Stimulated activated CD4-positive, alpha-beta T cell treated with anti-CD3 and anti-CD28 coated beads, Interleukin-2, amount 100 ng/mL, for 4 hours (primary cell): ENCODE results near the gene ITPRIPL2.

Source experiments
- DNase-seq: peaks from one replicate; pipeline ENCODE4 v3.0.0-alpha.2; 2020; ENCODE audit warnings: low read depth

ITPRIPL2 gene

DNA sequence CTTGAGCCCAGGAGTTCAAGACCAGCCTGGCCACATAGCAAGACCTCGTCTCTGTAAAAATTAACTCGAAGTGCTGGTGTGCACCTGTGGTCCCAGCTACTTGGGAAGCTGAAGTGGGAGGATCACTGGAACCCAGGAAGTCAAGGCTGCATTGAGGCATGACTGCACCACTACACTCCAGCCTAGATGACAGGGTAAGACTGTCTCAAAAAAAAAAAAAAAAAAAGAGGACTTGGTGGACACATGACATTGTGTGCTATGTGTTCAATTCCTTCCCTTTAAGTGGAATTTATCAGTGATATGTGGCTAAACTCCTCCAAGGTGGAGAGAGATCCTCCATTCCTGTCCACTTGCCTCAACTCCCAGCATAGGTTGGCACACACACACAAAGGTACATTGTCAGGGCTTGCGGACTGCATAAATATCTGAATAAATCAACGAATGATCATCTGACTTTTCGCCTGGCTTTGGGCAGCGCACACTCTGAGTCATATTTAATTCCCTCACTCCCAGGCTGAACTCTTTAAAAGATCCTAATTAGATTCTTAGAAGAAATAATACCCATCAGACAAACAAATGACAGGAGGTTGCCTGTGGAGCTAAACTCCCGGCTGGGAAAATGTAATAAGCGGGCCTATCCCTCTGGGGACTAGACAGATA is 29.3 kb downstream of the ITPRIPL2 start:
- no peak for DNase-seq

DNA sequence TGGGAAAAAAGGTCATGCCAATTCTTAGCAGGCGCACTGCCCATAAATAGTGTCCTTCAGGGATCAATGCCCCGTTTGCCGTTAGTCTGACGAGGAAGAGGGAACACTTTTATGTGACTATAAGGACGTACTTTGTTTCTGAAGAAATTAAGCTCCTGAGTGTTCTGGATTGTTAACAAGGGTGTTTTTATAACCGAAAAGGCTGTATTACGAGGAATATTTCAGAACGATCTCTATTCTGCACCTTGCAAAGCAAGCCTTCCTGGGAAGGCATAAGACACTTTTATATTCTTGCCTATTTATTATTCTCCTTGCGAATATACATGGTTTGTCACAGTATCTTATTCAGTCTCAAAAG is 29.8 kb downstream of the ITPRIPL2 start:
- no peak for DNase-seq

DNA sequence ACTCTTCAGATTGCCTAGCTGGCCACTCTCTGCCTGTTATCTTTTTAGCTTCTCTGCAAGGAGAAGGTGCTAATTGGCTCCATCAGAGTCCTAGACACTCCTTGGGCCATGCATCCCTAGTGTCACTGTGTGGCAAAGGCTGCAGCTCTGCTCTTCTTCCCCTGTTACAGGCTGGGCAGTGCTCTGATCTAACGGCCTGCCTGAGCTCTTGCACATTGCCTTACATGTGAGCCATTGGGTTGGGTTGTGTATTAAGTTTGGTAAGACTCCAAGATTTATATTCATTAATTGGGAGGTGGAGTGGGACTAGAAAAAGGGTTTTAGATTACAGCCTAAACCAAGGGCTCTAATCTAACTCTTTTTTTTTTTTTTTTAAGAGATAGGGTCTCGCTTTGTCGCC is 31.2 kb downstream of the ITPRIPL2 start:
- DNase-seq = no peak

DNA sequence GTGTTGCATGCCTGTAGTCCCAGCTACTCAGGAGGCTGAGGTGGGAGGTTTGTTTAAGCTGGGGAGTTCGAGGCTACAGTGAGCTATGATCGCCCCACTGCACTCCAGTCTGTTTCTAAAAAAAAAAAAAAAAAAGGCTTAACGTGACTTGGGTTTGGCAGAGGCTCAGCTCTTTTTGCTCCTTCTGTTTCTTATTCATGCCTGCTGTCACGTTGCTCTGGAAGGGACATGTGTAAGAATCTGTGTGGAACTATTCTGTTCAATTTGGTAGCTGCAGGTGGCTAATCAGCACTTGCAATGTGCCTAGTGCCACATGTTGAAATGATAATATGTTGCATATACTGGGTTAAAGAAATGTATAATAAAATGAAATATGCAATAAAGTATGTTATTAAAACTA is 33.4 kb downstream of the ITPRIPL2 start:
- no peak for DNase-seq

DNA sequence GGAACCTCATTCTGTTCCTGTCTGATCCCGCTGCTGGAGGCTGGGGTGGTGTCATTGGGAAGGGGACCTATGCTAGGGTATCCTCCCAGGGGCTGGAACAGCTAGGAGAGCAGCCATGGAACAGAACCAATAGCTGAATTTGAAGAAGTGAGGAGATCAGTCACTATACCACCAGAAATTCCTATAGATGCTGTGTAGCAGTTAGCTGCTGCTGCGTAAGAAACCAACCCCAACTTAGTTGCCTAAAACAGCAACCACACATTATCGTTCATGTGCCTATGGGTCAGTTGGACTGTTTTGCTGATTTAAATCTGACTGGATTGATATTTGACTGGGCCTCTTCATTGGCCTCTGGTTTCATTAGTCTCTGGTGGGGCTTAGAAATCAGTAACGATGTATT is 33.9 kb downstream of the ITPRIPL2 start:
- DNase-seq = no peak

DNA sequence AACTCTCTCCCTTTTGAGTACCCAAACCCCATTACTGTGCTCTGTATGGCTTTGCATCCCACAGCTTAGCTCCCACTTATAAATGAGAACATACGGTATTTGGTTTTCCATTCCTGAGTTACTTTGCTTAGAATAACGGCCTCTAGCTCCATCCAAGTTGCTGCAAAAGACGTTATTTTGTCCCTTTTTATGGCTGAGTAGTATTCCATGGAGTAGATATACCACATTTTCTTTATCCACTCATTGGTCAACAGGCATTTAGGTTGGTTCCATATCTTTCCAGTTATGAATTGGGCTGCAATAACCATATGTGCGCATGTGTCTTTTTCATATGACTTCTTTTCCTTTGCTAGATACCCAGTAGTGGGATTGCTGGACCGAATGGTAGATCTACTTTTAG is 34.4 kb downstream of the ITPRIPL2 start:
- no peak for DNase-seq

DNA sequence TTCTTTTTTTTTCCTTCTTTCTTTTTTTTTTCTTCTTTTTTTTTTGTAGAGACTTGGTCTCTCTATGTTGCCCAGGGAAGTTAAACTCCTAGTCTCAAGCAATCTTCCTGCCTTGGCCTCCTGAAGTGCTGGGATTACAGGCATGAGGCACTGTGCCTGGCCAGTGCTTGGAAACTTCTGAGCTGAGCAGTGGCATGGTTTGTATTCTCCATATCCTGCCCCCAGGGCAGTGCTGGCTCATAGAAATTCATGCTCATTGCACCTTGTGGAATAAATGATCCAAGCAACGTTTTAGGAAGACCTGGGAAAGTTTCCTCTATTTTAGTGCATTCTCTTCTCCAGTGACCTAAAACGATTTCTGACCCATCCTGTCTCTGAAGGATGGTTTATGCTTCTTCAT is 37.5 kb downstream of the ITPRIPL2 start:
- no peak for DNase-seq

DNA sequence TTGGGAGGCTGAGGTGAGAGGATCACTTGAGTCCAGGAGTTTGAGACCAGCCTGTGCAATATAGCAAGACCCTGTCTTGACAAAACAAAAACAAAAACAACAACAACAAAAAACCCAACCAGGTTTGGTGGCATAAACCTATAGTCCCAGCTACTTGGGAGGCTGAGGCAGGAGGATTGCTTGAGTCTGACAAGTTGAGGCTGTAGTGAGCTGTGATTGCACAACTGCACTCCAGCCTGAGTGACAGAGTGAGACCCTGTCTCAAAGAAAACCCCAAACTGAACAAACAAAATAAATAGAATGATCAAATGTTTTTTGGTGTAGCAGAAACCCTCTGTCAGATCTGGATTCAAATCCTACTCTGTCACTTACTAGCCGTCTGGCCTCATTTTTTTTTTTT is 38.3 kb downstream of the ITPRIPL2 start:
- DNase-seq = no peak

DNA sequence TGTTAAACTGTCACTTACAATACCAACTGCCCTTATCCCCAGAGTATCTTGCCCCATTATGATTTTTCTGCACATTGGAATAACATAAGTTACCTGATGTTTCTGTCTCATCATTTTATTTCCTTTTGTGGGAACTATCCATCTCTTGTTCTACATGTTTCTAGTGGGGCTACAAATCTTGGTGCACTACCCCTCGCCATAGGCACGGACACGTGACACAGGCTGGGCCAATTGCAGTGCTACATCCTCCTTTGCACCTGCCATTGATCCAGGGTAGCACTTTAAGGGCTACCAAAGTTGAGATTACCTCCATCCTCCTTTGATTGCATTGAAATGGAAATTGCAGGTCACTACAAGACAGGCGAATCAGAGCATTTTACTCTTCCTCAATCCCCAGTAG is 40.1 kb downstream of the ITPRIPL2 start:
- no peak for DNase-seq

DNA sequence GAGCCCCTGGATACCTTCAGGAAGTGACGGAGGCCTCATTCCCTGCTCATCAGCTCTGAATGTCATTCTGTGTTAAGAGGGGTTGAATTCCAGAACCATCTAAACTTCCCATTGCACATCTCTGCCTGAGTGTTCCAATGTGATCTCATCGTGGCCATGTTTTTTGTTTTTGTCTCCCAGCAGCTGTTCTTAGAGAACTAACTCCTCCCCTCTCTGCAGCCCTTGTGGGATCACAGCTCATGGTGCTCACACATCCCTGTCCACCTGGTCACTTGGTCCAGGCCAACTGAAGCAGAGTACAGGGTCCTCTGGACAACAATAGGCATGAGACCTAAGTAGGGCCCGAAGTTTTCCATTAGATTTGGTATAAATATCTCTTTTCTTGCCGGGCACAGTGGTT is 48.3 kb downstream of the ITPRIPL2 start:
- DNase-seq = no peak

DNA sequence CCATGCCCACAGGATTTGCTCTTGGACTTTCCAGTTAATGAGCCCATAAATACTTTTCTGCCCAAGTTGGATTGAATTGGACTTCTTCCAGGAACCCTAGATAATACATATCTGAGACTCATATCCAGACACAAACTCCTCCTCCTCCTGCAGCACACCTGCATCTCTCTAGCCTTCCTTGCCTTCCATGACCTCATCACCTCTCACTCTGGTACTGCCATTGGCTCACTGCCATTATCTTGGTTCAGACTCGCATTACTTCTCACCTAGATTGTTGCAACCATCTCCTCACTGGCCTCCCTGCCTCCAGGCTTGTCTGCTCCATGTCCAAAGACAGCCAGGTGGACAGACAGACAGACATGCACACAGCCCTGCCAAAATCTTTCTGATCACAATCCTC is 49.5 kb downstream of the ITPRIPL2 start:
- DNase-seq = no peak

DNA sequence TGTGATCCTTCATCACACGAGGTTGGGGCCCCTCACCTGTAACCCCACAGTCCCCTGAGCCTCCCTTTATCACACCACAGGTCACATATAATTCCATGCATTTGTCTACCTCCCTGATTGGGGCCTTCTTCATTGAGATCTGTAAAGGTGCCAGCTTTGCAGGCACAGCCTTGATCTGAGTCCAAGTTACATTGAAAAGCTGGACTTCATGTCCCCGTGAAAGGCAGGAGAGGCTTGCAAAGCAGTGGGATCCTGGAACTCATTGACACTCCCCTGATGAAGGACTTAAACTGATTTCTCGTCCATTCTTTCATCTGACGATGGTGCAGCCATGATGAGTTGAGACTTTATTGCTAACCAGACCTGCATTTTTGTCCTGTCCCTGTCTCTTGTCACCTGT is 50.5 kb downstream of the ITPRIPL2 start:
- DNase-seq = no peak

DNA sequence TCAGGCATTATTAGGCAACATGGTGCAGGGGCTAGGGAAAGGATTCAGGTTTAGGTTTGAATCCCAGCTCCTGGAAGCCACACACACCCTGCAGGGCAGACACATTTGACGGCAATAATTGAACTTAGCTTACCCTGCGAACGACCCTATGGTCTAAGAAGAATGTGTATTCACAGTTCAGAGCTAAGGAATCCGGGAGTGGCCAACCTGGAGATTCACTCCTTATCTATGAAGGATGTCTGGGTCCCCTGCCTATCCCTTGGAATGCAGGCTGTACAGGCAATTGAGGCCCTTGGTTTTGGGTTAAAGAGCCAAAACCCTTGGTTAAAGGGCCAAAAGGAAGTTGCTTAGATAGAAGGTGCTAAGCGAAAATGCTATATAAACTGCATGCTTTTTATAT is 51.3 kb downstream of the ITPRIPL2 start:
- DNase-seq = no peak

DNA sequence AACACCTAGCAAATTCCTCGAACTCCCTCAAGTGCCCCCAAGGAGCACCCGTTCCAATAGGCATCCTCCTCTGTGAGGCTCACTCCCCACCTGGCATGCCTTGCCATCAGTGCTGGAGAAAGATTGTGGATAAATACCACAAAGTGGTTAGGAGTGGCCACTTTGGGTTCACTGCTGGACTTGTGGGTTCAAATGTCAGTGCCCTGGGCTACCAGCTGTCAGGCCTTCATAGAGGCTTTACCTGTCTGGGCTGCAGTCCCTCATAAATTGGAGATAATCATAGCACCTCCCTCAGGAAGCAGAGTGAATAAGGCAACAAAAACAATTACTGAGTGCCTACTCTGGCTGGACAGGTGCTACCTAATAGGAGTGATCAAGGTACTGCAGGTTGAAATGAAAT is 52.7 kb downstream of the ITPRIPL2 start:
- no peak for DNase-seq

DNA sequence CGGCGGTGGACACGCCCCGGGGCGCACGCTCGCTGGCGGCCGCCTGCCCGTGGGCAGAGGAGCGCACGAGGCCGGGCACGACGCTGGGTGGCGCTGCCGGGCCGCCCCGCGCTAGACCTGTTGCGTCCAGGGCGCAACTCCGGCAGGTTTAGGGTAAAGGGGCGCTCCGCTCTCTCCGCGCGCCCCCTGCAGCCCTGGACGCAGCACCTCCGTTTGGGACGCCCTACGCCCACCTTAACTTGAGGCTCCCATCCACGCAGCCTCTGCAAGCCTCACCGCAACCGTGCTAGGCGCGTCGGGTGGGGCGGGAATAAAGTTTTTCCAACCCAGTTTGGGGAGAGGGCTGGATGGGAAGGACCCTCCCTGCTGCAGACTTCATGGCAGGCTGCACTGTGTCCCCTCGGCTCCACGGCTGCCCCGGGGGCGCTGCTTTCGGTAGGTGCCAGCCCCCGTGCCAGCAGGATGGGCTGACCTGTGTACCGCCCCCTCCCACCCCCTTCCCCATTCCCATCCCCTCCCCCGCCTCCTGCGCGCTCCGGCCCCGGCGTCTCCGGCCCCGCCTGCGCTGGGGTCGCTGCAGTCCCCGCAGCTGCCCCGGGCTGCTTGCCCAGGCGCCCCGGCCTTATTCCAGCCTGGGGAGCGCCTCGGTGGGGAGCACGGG is 54.1 kb downstream of the ITPRIPL2 start, which contains the start of gene SYT17:
SYT17 (plus strand) TSS at position 531 of the 661 bp plus-strand sequence. CDS start 407 bp downstream, outside the sequence.
- no peak for DNase-seq

DNA sequence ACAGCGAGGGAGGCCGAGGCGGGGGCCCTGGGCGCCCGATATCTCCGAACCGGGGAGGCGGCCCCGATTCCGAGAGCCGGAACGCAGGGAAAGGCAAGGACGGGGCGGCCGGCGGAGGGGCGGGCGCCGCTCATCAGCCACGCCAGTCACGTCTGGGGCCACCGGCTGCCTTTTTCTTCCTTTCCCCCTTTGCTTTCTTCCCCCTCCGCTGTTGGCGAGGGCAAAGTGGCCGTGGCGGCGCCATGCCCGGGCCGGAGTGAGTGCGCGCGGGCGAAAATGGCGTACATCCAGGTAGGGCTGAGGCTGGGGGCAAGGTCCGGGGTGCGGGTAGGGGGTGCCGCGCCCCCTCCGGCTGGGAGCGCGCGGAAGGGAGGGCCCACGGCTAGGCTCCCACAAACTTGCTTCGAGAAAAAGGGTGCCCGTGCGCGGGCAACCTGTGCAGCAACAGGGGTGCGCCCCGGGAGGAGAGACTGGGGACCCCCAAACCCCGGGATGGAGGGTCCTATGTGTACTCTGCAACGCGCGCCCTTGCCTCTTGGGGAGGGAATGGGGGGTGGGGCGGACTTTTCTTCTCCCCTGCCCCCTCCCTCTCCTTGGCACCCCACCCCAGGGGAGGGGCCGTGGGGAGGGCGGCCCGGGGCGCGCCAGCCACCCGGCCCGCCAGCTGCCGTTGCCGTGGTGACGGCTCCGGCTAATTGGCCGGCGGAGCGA is 54.8 kb downstream of the ITPRIPL2 start:
- no peak for DNase-seq

DNA sequence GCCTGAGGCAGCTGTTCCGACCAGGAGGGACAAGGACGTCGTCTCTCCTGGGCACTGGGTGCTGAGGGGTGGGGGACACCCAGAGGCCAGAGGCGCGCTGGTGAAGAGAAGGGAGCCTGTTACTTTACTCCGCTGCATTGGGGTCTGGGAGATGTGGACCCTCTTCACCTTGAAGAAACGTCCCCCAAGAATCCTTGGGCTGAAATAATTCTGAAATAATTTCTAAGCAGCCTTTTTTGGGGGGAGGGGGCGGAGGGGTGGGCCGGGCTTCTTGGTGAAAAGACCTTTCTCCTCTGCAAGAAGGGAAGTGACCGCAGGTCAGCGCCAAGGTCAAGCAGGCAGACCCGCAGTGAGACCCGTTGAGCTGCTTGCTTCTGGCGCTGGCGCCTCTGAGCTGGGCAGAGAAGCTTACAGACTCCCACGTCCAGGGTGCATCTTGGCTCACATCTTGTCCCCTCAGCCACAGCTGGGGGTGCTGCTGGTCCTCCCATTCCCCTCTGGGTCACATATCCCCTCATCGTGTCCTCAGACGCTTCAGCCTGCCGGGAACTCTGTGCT is 55.4 kb downstream of the ITPRIPL2 start:
- DNase-seq = no peak

DNA sequence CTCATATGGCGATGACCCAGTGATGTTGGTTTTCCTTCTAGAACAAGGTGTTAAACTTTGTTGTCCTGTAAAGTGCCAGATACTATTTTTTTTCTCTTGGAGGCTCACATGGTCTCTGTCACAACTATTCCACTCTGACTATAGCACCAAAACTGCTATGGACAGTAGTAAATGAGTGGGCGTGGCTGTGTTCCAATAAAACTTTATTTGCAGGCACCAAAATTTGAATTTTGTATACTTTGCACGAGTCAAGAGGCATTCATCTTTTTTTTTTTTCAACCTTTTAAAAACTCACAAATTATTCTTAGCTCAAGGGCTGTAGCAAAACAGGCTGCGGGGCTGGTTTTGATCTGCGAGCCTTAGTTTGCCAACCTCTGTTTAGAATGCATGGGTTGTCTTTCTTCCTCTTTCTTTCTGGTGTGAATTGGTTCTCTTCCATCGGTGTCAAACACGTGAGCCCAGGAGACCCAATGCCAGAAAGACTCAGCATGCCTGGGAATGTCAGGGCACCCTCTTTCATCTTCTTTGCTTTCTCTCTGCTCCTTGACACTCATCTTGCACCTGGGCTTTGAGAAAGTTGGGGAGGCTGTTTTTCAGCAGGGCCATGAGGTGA is 56.4 kb downstream of the ITPRIPL2 start:
- DNase-seq = no peak
